ENCODE data around the gene R3HDM1.

Gene R3HDM1

GRCh38 chr2:135728064-135728743 is 196.9 kb downstream of the R3HDM1 start:
- no peak for DNase-seq

GRCh38 chr2:135732561-135732960 is 201.3 kb downstream of the R3HDM1 start:
- no peak for DNase-seq

- no peak for DNase-seq
Observed at GRCh38 chr2:135733045-135733444, 201.8 kb downstream of the R3HDM1 start.

- DNase-seq = no peak
Observed at GRCh38 chr2:135736546-135736945, 205.3 kb downstream of the R3HDM1 start.

- DNase-seq = no peak
Observed at GRCh38 chr2:135740206-135740605, 208.9 kb downstream of the R3HDM1 start.

GRCh38 chr2:135741043-135741394 is 209.7 kb downstream of the R3HDM1 start:
- no peak for DNase-seq

GRCh38 chr2:135741395-135742324 is 210.4 kb downstream of the R3HDM1 start, which contains the start of gene UBXN4:
Gene UBXN4, plus strand, starts transcription at chr2:135741855. Its CDS starts 75 bp downstream, at chr2:135741930.
- peak; percentile 51 to 99 (median 94) for DNase-seq

- DNase-seq = peak in 9 of 14 donors; percentile 25 to 71 (median 46)
Observed at GRCh38 chr2:135742325-135742757, 211.1 kb downstream of the R3HDM1 start.

GRCh38 chr2:135743860-135744259 is 212.6 kb downstream of the R3HDM1 start:
- no peak for DNase-seq

- DNase-seq = no peak
Observed at GRCh38 chr2:135744760-135745314, 213.6 kb downstream of the R3HDM1 start.

- DNase-seq = no peak
Observed at GRCh38 chr2:135745545-135745944, 214.3 kb downstream of the R3HDM1 start.

- DNase-seq = no peak
Observed at GRCh38 chr2:135755573-135755972, 224.3 kb downstream of the R3HDM1 start.

- DNase-seq = no peak
Observed at GRCh38 chr2:135756692-135757091, 225.4 kb downstream of the R3HDM1 start.

- no peak for DNase-seq
Observed at GRCh38 chr2:135762022-135762421, 230.7 kb downstream of the R3HDM1 start.

- DNase-seq = no peak
Observed at GRCh38 chr2:135762530-135762929, 231.2 kb downstream of the R3HDM1 start.

GRCh38 chr2:135768863-135769262 is 237.6 kb downstream of the R3HDM1 start:
- no peak for DNase-seq

GRCh38 chr2:135773319-135773718 is 242.0 kb downstream of the R3HDM1 start:
- DNase-seq = no peak

- DNase-seq = no peak
Observed at GRCh38 chr2:135773917-135774316, 242.6 kb downstream of the R3HDM1 start.
